Spleen (tissue), 7 donors: ENCODE results near the gene CX3CL1.

Experiments
- POLR2A ChIP-seq, 3 donors: fragments of 450-650 bp; IDR thresholded peaks; one replicate each; pipeline ENCODE4 v1.5.1; 2017; ENCODE audit warnings: antibody characterized with exemption in 3 of 3, mild to moderate bottlenecking in 1 of 3
- POLR2AphosphoS5 ChIP-seq, 3 donors: sonication (generic); formaldehyde crosslinking; IDR thresholded peaks; one replicate each; pipeline ENCODE4 v1.5.1; 2017; ENCODE audit warnings: antibody characterized with exemption in 3 of 3
- TF ChIP-seq, protein P1 (sequence below), 11 experiments: fragments of 200-600 bp in 7 of 11; fragments of 450-650 bp in 4 of 11; sonication (generic) in 4 of 11; IDR thresholded peaks in 8 of 11; conservative IDR thresholded peaks in 3 of 11; 1 replicate in 7 of 11; 2 replicates in 4 of 11; pipeline versions ENCODE4 v1.4.0 to v1.8.0; 2016 to 2021; ENCODE audit warnings: antibody characterized with exemption in 11 of 11, inconsistent platforms in 4 of 11, mild to moderate bottlenecking in 1 of 11
- donor health status: DM: no; HTN: no; CAD: no; lungs with moderate emphysema.
- donor health status: DM: no; HTN: no; CAD: no.
- donor health status: DM: no; HTN: no; CAD: no.

DNA sequence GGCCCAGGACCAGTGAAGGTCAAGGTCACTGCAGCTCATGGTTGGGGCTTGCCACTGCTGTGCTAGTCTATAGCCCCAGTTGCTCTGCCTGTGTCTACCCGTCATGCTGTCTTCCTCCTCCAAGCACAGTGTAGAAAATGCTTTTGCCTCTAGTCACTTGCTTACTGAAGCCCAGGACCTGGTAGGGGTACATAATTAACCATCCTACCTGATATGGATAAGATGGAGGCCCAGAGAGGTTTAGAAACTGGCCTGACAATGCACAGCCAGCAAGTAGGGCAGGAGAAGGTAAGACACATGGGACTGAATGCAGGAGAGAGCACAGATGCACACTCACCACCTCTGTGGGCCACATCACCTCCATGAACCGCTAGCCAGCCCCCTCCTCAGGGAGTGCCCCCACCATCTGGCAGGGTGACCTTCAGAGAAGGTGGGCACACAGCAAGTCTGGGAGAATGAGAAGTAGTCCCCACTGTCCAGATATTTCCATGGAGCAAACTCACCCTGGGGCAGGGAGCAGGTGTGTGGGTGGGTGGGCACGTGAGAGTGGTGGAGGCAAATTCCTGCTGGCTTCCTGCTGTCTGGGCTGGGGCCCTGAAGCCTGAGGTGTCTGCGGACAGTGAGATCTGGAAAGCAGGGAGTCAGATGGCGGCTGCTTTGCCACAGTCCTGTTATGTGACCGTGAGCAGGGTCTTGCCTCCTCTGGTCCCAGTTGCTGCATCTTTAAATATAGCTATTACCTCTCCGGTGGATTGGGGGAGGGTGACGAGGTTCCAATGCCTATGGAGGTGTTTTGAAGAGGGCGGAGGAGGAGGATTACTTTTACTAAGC is 1.0 kb downstream of the CX3CL1 start:
- TF ChIP-seq, protein P1, sequence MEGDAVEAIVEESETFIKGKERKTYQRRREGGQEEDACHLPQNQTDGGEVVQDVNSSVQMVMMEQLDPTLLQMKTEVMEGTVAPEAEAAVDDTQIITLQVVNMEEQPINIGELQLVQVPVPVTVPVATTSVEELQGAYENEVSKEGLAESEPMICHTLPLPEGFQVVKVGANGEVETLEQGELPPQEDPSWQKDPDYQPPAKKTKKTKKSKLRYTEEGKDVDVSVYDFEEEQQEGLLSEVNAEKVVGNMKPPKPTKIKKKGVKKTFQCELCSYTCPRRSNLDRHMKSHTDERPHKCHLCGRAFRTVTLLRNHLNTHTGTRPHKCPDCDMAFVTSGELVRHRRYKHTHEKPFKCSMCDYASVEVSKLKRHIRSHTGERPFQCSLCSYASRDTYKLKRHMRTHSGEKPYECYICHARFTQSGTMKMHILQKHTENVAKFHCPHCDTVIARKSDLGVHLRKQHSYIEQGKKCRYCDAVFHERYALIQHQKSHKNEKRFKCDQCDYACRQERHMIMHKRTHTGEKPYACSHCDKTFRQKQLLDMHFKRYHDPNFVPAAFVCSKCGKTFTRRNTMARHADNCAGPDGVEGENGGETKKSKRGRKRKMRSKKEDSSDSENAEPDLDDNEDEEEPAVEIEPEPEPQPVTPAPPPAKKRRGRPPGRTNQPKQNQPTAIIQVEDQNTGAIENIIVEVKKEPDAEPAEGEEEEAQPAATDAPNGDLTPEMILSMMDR (IDR thresholded peaks at IDR 0.05 in 8 of 11, conservative IDR thresholded peaks at IDR 0.05 in 3 of 11): no peak
- no peak for TF ChIP-seq POLR2A (IDR thresholded peaks at IDR 0.05)
- no peak for TF ChIP-seq POLR2AphosphoS5 (IDR thresholded peaks at IDR 0.05)
